Stimulated activated CD4-positive, alpha-beta T cell treated with anti-CD3 and anti-CD28 coated beads, Interleukin-12 subunit alpha, Interleukin-12 subunit beta, amount 100 ng/mL, for 48 hours (primary cell): ENCODE measurements around the gene NEDD4.
"Not testable (repeated sequence)": the region's sequence is repeated elsewhere in the genome, so short reads cannot be mapped to it uniquely, and the experiment has no call there.

ENCODE experiments used
- DNase-seq, 3 donors: peaks; one replicate each; pipeline ENCODE4 v3.0.0-alpha.2; 2020; ENCODE audit warnings: low read depth in 2 of 3, low spot score in 1 of 3

NEDD4 gene

GRCh38 chr15:55786341-55786740 is 207.1 kb downstream of the NEDD4 start:
- no peak for DNase-seq

- DNase-seq, result not testable (repeated sequence)
Measured at GRCh38 chr15:55785593-55785992, 207.8 kb downstream of the NEDD4 start.

GRCh38 chr15:55784286-55784685 is 209.1 kb downstream of the NEDD4 start:
- no peak for DNase-seq

GRCh38 chr15:55782901-55783300 is 210.5 kb downstream of the NEDD4 start:
- DNase-seq, result no peak

GRCh38 chr15:55780292-55780691 is 213.1 kb downstream of the NEDD4 start:
- DNase-seq, result no peak

- no peak for DNase-seq
Measured at GRCh38 chr15:55778932-55779331, 214.5 kb downstream of the NEDD4 start.
